ENCODE results near the gene RRP1B. TPM values are rescaled to one million over a fixed set of nuclear protein-coding genes. Genes with fewer than 3 reads are reported as not detected.

Gene RRP1B
- total RNA-seq, 1 donor from 2014 or later = 34.0 TPM

DNA sequence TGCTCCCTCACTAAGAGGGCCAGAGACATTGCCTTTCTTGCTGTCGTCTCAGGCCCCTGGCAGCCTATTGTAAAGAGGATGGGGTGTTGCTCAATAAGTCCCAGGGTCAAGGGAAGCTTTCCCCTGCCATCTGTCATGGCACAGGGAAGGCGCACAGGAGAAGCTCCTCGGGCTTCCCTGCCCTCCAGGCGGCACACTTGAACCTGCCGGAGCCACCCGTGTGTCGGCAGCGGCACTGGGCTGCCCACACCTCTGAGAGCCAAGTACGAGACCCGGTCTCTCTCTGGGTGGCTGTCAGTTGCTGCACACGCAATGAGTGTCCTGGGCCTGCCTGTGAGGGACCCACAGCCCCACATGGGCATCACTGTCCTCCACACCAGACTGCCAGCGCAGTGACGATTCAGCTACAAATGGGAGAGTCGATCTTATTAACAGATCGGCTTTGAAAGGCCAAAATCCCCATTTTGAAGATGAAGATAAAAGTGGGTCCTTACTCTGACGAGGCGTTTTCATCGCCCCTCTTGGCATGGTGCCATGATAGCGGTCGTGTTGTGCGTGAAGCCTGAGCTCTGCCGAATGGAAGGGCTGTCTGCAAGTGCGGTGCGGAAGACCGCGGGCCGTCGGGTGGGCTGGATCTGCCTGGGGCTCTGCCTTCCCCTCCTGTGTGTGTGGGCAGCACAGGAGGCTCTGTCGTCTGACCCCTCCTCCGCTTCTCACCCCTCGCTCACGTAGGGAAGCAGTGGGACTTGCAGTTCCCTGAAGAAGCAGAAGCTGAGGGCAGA lies 30.4 kb downstream of the RRP1B start:
- no peak for FAIRE-seq
- no peak overlapping the region for H3K27ac ChIP-seq (ENCODE audit: low read depth, low read length)

DNA sequence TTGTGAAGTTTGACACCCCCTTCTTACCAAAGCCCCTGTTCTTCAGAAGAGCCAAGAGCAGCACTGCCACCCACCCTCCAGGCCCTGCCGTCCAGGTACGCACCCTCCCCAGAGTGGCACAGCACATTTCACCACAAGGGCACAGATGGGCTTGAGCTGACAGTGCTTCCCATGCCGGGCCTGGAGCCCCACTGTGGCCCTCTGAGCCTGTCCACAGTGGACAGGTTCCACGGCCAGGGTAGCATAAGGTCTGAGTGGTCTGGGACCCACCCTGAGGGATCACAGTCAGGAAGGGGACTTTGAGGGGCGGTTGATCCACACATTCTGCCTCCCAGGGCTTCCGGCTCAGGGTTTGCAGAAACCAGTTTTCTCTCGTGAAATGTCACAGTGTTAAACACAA lies 31.0 kb downstream of the RRP1B start:
- Histone ChIP-seq H3K79me2 (ENCODE audit: insufficient read depth, low read length) (no peaks in the 10 kb centered on the region), H3K4me2 (ENCODE audit: low read length) (no peak overlapping the region), H3K27me3 (ENCODE audit: insufficient read depth, low read length) (no peaks in the 10 kb centered on the region), H3K9ac (ENCODE audit: low read length) (no peak overlapping the region), H2AFZ (ENCODE audit: low read depth, low read length) (no peak overlapping the region), H3K4me1 (ENCODE audit: insufficient read depth, low read length) (no peaks in the 10 kb centered on the region), H3K4me3 (ENCODE audit: insufficient read depth, low read depth, low read length) (no peak overlapping the region), H3K36me3 (ENCODE audit: insufficient read depth, low read length) (peaks cover 17% of the 10 kb centered on the region), H3K9me3 (ENCODE audit: insufficient read depth, low read depth, low read length) (no peaks in the 10 kb centered on the region), H4K20me1 (ENCODE audit: insufficient read depth, low read length) (no peaks in the 10 kb centered on the region), H3K27ac (ENCODE audit: low read depth, low read length) (no peak overlapping the region)
- Mint-ChIP-seq H3K27ac (ENCODE audit: unreplicated experiment) (no peak overlapping the region), H3K4me1 (ENCODE audit: low read depth, unreplicated experiment) (no peaks in the 10 kb centered on the region), H3K4me3 (ENCODE audit: unreplicated experiment) (no peak overlapping the region), H3K27me3 (ENCODE audit: low read depth, unreplicated experiment) (no peaks in the 10 kb centered on the region), H3K36me3 (ENCODE audit: low read depth, unreplicated experiment) (peaks cover 10% of the 10 kb centered on the region), H3K9me3 (ENCODE audit: unreplicated experiment) (peaks cover 1% of the 10 kb centered on the region)
- no peak for DNase-seq (ENCODE audit: low read depth)
- TF ChIP-seq, protein P1, sequence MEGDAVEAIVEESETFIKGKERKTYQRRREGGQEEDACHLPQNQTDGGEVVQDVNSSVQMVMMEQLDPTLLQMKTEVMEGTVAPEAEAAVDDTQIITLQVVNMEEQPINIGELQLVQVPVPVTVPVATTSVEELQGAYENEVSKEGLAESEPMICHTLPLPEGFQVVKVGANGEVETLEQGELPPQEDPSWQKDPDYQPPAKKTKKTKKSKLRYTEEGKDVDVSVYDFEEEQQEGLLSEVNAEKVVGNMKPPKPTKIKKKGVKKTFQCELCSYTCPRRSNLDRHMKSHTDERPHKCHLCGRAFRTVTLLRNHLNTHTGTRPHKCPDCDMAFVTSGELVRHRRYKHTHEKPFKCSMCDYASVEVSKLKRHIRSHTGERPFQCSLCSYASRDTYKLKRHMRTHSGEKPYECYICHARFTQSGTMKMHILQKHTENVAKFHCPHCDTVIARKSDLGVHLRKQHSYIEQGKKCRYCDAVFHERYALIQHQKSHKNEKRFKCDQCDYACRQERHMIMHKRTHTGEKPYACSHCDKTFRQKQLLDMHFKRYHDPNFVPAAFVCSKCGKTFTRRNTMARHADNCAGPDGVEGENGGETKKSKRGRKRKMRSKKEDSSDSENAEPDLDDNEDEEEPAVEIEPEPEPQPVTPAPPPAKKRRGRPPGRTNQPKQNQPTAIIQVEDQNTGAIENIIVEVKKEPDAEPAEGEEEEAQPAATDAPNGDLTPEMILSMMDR (IDR thresholded peaks at IDR 0.05; ENCODE audit: insufficient read depth, low read depth, low read length) = no peak
- no peak for TF ChIP-seq EZH2 (IDR thresholded peaks at IDR 0.05; ENCODE audit: insufficient read depth, low read length)
- no peak for FAIRE-seq

More for the DNA sequence above, 30.4 kb downstream of the RRP1B start:
- H4K20me1 ChIP-seq (ENCODE audit: insufficient read depth, low read length) = no peaks in the 10 kb centered on the region
- no peaks in the 10 kb centered on the region for H3K27me3 ChIP-seq (ENCODE audit: insufficient read depth, low read length)
- H3K36me3 ChIP-seq (ENCODE audit: insufficient read depth, low read length) = peaks cover 21% of the 10 kb centered on the region
- H3K4me1 Mint-ChIP-seq (ENCODE audit: low read depth, unreplicated experiment) = peaks cover 2% of the 10 kb centered on the region
- H3K9me3 Mint-ChIP-seq (ENCODE audit: unreplicated experiment) = peaks cover 1% of the 10 kb centered on the region
- no peak overlapping the region for H2AFZ ChIP-seq (ENCODE audit: low read depth, low read length)
- H3K27me3 Mint-ChIP-seq (ENCODE audit: low read depth, unreplicated experiment) = no peaks in the 10 kb centered on the region
- no peak for TF ChIP-seq EZH2 (IDR thresholded peaks at IDR 0.05; ENCODE audit: insufficient read depth, low read length)
- TF ChIP-seq, protein P1 (IDR thresholded peaks at IDR 0.05; ENCODE audit: insufficient read depth, low read depth, low read length) = no peak
- H3K4me3 ChIP-seq (ENCODE audit: insufficient read depth, low read depth, low read length) = no peak overlapping the region
- H3K4me3 Mint-ChIP-seq (ENCODE audit: unreplicated experiment) = no peak overlapping the region
- H3K4me2 ChIP-seq (ENCODE audit: low read length) = no peak overlapping the region
- peaks cover 10% of the 10 kb centered on the region for H3K36me3 Mint-ChIP-seq (ENCODE audit: low read depth, unreplicated experiment)
- H3K9ac ChIP-seq (ENCODE audit: low read length) = no peak overlapping the region
- no peaks in the 10 kb centered on the region for H3K9me3 ChIP-seq (ENCODE audit: insufficient read depth, low read depth, low read length)
- no peak overlapping the region for H3K27ac Mint-ChIP-seq (ENCODE audit: unreplicated experiment)
- no peaks in the 10 kb centered on the region for H3K4me1 ChIP-seq (ENCODE audit: insufficient read depth, low read length)
- no peak for DNase-seq (ENCODE audit: low read depth)
- no peaks in the 10 kb centered on the region for H3K79me2 ChIP-seq (ENCODE audit: insufficient read depth, low read length)
